ENCODE results near the gene IQGAP1.

IQGAP1 gene

DNA sequence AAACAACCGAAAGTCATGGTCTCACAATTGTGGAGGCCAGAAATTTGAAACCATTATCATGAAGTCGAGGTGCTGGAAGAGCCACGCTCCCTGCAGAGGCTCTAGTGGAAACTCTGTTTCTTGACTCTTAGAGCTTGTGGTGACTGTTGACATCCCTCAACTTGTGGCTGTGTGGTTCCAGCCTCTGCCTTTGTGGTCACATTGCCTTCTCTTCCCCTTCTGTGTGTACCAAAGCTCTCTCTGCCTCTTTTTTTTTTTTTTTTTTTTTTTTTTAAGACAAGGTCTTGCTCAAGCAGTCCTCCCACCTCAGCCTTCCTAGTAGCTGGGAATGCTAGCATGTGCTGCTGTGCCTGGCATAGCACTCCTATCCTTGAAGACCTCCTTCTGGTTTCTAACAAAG lies 93.0 kb downstream of the IQGAP1 start:
- Mint-ChIP-seq H3K27ac (no peak overlapping the region), H3K27me3 (ENCODE audit: low read depth, poor library complexity) (no peaks in the 10 kb centered on the region), H3K36me3 (ENCODE audit: low read depth) (peaks cover 36% of the 10 kb centered on the region), H3K9me3 (no peaks in the 10 kb centered on the region), H3K4me3 (no peak overlapping the region), H3K4me1 (peaks cover 18% of the 10 kb centered on the region)
- no peak for DNase-seq
- TF ChIP-seq, protein P1, sequence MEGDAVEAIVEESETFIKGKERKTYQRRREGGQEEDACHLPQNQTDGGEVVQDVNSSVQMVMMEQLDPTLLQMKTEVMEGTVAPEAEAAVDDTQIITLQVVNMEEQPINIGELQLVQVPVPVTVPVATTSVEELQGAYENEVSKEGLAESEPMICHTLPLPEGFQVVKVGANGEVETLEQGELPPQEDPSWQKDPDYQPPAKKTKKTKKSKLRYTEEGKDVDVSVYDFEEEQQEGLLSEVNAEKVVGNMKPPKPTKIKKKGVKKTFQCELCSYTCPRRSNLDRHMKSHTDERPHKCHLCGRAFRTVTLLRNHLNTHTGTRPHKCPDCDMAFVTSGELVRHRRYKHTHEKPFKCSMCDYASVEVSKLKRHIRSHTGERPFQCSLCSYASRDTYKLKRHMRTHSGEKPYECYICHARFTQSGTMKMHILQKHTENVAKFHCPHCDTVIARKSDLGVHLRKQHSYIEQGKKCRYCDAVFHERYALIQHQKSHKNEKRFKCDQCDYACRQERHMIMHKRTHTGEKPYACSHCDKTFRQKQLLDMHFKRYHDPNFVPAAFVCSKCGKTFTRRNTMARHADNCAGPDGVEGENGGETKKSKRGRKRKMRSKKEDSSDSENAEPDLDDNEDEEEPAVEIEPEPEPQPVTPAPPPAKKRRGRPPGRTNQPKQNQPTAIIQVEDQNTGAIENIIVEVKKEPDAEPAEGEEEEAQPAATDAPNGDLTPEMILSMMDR (IDR thresholded peaks at IDR 0.05): no peak

DNA sequence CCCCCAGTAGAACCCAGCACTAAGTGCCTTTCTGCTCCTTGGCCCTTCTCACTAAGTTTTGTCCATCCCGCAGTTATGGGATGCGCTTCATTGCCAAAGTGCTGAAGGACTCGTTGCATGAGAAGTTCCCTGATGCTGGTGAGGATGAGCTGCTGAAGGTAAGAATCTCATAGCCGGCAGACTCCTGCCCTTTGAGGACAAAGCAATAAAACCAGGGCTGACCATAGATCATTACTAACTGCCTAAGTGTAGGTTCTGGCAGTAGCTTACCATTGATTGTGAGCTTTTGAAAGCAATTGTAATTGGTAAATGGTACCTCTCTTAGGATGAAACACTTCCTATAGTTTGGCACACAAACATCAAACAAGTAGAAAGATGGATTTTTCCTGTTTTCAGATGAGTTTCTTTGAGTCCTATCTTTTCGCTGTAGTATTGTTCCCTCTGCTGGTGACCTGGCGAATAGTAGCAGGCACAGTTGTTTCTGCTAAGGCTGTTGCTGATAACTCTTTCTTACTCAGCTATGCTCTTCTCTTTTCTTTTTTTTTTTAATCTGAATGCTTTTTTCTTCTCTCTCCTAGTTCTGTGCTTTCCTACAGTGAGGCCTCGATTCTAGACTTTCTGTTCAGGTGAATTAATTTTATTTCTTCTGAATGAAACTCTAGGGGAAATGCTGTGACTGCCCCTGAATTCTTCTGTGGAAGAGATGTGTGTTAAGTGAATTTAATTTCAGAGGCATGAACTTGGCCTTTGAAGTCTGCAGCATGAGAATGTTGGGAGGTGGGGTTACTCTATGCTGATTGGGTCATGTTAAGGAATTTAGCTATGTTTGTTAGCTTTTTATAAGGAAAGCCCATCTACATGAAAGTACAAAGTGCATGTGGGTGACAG lies 94.3 kb downstream of the IQGAP1 start:
- H3K4me1 Mint-ChIP-seq: peaks cover 18% of the 10 kb centered on the region
- no peak overlapping the region for H3K4me3 Mint-ChIP-seq
- DNase-seq: peak; percentile 48
- H3K9me3 Mint-ChIP-seq: no peaks in the 10 kb centered on the region
- peaks cover 35% of the 10 kb centered on the region for H3K36me3 Mint-ChIP-seq (ENCODE audit: low read depth)
- no peaks in the 10 kb centered on the region for H3K27me3 Mint-ChIP-seq (ENCODE audit: low read depth, poor library complexity)
- TF ChIP-seq, protein P1 (IDR thresholded peaks at IDR 0.05): peak; percentile 80
- H3K27ac Mint-ChIP-seq: peak overlapping the region; percentile 10

DNA sequence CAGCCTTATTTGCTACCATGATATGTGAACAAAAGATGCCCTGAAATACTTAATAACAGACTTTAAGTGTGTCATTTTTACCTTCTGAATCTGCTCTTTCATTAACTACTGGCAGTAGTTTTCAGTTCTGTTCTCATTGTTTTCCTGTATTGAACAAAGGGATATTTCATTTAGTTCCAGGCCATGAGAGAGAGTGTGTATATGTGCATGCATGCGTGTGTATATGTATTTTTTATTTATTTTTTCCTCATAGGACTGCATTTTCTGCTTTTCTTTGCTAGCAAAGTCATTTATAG lies 94.9 kb downstream of the IQGAP1 start:
- TF ChIP-seq, protein P1 (IDR thresholded peaks at IDR 0.05): no peak
- Mint-ChIP-seq H3K27me3 (ENCODE audit: low read depth, poor library complexity) (no peaks in the 10 kb centered on the region), H3K27ac (no peak overlapping the region), H3K9me3 (no peaks in the 10 kb centered on the region), H3K4me1 (peaks cover 18% of the 10 kb centered on the region), H3K4me3 (no peak overlapping the region), H3K36me3 (ENCODE audit: low read depth) (peaks cover 34% of the 10 kb centered on the region)
- no peak for DNase-seq

DNA sequence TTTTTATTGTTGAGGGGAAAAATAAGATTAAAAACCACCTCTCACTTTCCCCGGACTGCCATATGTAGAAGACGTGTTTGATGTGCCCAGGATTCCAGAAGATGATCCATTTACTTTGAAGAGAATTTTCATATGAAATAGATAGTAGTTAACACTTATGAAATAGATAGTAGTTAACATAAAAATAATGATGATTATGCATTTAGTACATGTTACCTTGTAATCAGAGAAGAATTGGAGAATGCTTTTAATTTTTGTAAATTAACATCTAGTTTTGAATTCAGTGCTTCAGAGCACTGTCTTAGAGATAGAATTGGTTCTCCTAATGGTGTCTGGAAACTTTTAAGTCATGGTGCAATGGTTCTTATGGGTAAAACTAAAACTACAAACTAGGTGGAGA lies 95.6 kb downstream of the IQGAP1 start:
- DNase-seq: no peak
- Mint-ChIP-seq H3K27ac (no peak overlapping the region), H3K4me3 (no peak overlapping the region), H3K4me1 (peaks cover 18% of the 10 kb centered on the region), H3K36me3 (ENCODE audit: low read depth) (peaks cover 36% of the 10 kb centered on the region), H3K27me3 (ENCODE audit: low read depth, poor library complexity) (no peaks in the 10 kb centered on the region), H3K9me3 (no peaks in the 10 kb centered on the region)
- TF ChIP-seq, protein P1 (IDR thresholded peaks at IDR 0.05): no peak

DNA sequence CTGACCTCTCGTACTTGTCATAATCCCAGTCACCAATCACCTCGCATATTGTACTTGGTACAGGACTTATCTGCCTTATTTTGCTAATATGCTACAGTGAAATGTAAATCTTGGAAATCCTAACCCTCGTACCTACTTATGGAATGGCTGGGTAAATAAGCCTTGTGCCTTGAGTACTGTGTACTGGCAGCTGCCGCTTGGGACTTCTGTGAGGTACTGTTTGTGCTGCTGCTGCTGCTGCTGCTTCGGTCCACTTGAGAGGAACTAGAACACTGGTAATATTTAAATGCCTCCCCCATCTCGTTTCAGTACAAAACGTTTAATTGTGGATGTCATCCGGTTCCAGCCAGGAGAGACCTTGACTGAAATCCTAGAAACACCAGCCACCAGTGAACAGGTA lies 99.1 kb downstream of the IQGAP1 start:
- Mint-ChIP-seq H3K9me3 (no peaks in the 10 kb centered on the region), H3K4me3 (no peak overlapping the region), H3K36me3 (ENCODE audit: low read depth) (peaks cover 46% of the 10 kb centered on the region), H3K4me1 (peaks cover 16% of the 10 kb centered on the region), H3K27ac (no peak overlapping the region), H3K27me3 (ENCODE audit: low read depth, poor library complexity) (no peaks in the 10 kb centered on the region)
- DNase-seq: no peak
- TF ChIP-seq, protein P1 (IDR thresholded peaks at IDR 0.05): no peak

DNA sequence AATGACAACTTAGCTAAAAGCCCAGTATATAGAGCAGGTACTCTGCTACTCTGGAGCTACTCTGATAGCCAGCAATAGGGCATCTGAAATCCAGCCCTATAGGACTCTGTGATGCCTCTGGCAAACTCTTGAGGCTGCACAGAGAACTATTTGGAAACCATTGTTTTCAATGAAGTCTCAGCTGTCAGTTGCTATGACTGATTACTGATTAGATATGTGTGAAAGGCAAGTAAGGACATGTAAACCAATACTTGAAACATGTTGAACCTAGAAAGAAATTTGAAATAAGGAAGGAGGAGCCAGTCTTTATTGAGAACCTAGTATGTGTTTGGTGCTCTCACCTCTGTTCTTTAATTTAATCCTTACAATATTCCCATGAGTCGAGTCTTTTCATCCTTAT lies 101.5 kb downstream of the IQGAP1 start:
- Mint-ChIP-seq H3K4me1 (peaks cover 10% of the 10 kb centered on the region), H3K27me3 (ENCODE audit: low read depth, poor library complexity) (no peaks in the 10 kb centered on the region), H3K27ac (no peak overlapping the region), H3K4me3 (no peak overlapping the region), H3K9me3 (no peaks in the 10 kb centered on the region), H3K36me3 (ENCODE audit: low read depth) (peaks cover 63% of the 10 kb centered on the region)
- DNase-seq: no peak
- TF ChIP-seq, protein P1 (IDR thresholded peaks at IDR 0.05): no peak
